HepG2 (cell line): ENCODE results near the gene WRAP73. TPM values are rescaled to one million over a fixed set of nuclear protein-coding genes. Genes with fewer than 3 reads are reported as not detected.

Experiments used
- CREB1 ChIP-seq, 2 experiments: fragments of 450-650 bp in 1 of 2; IDR thresholded peaks; 2 replicates each; pipeline ENCODE4 v1.6.1; 2016 to 2017; ENCODE audit warnings: control low read depth in 1 of 2, mild to moderate bottlenecking in 1 of 2, missing compliant biosample characterization in 1 of 2, missing genetic modification characterization in 1 of 2
- DNMT1 ChIP-seq: sonication (generic); formaldehyde crosslinking; IDR thresholded peaks from 2 replicates; pipeline ENCODE4 v1.5.1; 2020; ENCODE audit warnings: mild to moderate bottlenecking, missing genetic modification reagents
- E2F5 ChIP-seq: sonication (generic); formaldehyde crosslinking; conservative IDR thresholded peaks from 2 replicates; pipeline ENCODE4 v1.4.0; 2020; ENCODE audit warnings: missing genetic modification reagents
- FOXA1 ChIP-seq, 2 experiments: fragments of 450-650 bp in 1 of 2; sonication (generic) in 1 of 2; formaldehyde crosslinking in 1 of 2; IDR thresholded peaks; 2 replicates each; pipeline versions ENCODE4 v1.4.0 to v1.6.1; 2016 to 2020; ENCODE audit warnings: missing genetic modification reagents in 1 of 2
- HES4 ChIP-seq: sonication (generic); formaldehyde crosslinking; IDR thresholded peaks from 2 replicates; pipeline ENCODE4 v1.9.0; 2021; ENCODE audit warnings: mild to moderate bottlenecking, missing genetic modification reagents, borderline replicate concordance
- KDM5A ChIP-seq: fragments of 200-600 bp; sonication (generic); IDR thresholded peaks from 2 replicates; pipeline ENCODE4 v1.7.0; 2018; ENCODE audit warnings: antibody characterized with exemption, mild to moderate bottlenecking, low read length, borderline replicate concordance
- NFIC ChIP-seq: IDR thresholded peaks from 2 replicates; pipeline ENCODE4 v1.6.1; 2012; ENCODE audit warnings: mild to moderate bottlenecking, low read length, inconsistent platforms
- NFYB ChIP-seq: sonication (generic); formaldehyde crosslinking; IDR thresholded peaks from 2 replicates; pipeline ENCODE4 v1.4.0; 2020; ENCODE audit warnings: missing genetic modification reagents
- PHF8 ChIP-seq: sonication (generic); formaldehyde crosslinking; IDR thresholded peaks from 2 replicates; pipeline ENCODE4 v1.5.0; 2020; ENCODE audit warnings: missing genetic modification reagents
- RFXAP ChIP-seq: sonication (generic); formaldehyde crosslinking; IDR thresholded peaks from 2 replicates; pipeline ENCODE4 v1.4.0; 2020; ENCODE audit warnings: missing genetic modification reagents, borderline replicate concordance
- SRY ChIP-seq: sonication (generic); formaldehyde crosslinking; IDR thresholded peaks from 2 replicates; pipeline ENCODE4 v1.8.0; 2022; ENCODE audit warnings: mild to moderate bottlenecking, missing genetic modification reagents
- ZNF235 ChIP-seq: sonication (generic); formaldehyde crosslinking; IDR thresholded peaks from 2 replicates; pipeline ENCODE4 v1.8.1; 2023; ENCODE audit warnings: mild to moderate bottlenecking, missing genetic modification reagents, borderline replicate concordance
- ZNF510 ChIP-seq: sonication (generic); formaldehyde crosslinking; IDR thresholded peaks from 2 replicates; pipeline ENCODE4 v1.4.0; 2020; ENCODE audit warnings: low read depth, mild to moderate bottlenecking, missing genetic modification reagents
- ZNF556 ChIP-seq: sonication (generic); formaldehyde crosslinking; IDR thresholded peaks from 2 replicates; pipeline ENCODE4 v1.4.0; 2020; ENCODE audit warnings: mild to moderate bottlenecking, missing genetic modification reagents, borderline replicate concordance
- ZNF574 ChIP-seq: sonication (generic); formaldehyde crosslinking; IDR thresholded peaks from 2 replicates; pipeline ENCODE4 v1.4.0; 2020; ENCODE audit warnings: missing genetic modification reagents
- ZNF639 ChIP-seq: conservative IDR thresholded peaks from 2 replicates; pipeline ENCODE4 v1.6.1; 2018; ENCODE audit warnings: missing genetic modification reagents
- ZNF687 ChIP-seq: sonication (generic); formaldehyde crosslinking; IDR thresholded peaks from 2 replicates; pipeline ENCODE4 v1.5.1; 2020; ENCODE audit warnings: mild to moderate bottlenecking, missing genetic modification reagents, moderate library complexity
- polyA plus RNA-seq, 8 experiments: library from polyadenylated mRNA; depleted of rRNA in 3 of 8; stranded (reverse) in 7 of 8; unstranded in 1 of 8; fragments of >200 nt; fragmentation: Illumina TruSeq in 4 of 8; extraction: Trizol in 4 of 8; gene quantifications; 2 replicates each; pipeline versions ENCODE4 v1.2.1 to v1.2.3, GENCODE V29; 2011 to 2016; ENCODE audit warnings: low read depth in 4 of 8, missing spikeins in 1 of 8, mixed read lengths in 1 of 8; ENCODE audit not compliant: insufficient read depth in 1 of 8
- total RNA-seq, 5 experiments: library from RNA; depleted of rRNA; stranded (reverse); fragments of >200 nt; fragmentation: Illumina TruSeq; extraction: Trizol; gene quantifications; 2 replicates each; pipeline ENCODE4 v1.2.3, GENCODE V29; 2016; ENCODE audit warnings: low read depth in 1 of 5

The WRAP73 gene
- total and polyA plus RNA-seq, 2 of the 13 experiments (the other 11 are each of a cell fraction or from before 2014, with no cell fraction given), result 18.1 to 40.4 TPM

- TF ChIP-seq PHF8 (CRISPR knock-in tag) (peak; percentile 85), ZNF639 (CRISPR knock-in tag) (peak; percentile 72), CREB1 (IDR thresholded peaks at IDR 0.05) (peak; percentile 85), CREB1 (CRISPR knock-in tag; IDR thresholded peaks at IDR 0.05) (peak; percentile 86), NFYB (CRISPR knock-in tag) (peak; percentile 91), ZNF687 (CRISPR knock-in tag) (peak; percentile 73), ZNF235 (CRISPR knock-in tag) (no peak), FOXA1 (IDR thresholded peaks at IDR 0.05) (peak; percentile 63; the same call in 1 of the 2 replicates), FOXA1 (CRISPR knock-in tag; IDR thresholded peaks at IDR 0.05) (peak; percentile 100), ZNF574 (CRISPR knock-in tag) (peak; percentile 70), KDM5A (peak; percentile 82), RFXAP (CRISPR knock-in tag) (peak; percentile 57; the same call in 1 of the 2 replicates), ZNF510 (CRISPR knock-in tag) (0 out of 2 replicates have a peak, but pooled peaks have one; percentile 4), HES4 (CRISPR knock-in tag) (peak; percentile 48; the same call in 1 of the 2 replicates), E2F5 (peak; percentile 20; the same call in 1 of the 2 replicates), SRY (CRISPR knock-in tag) (0 out of 2 replicates have a peak, but pooled peaks have one; percentile 24), DNMT1 (CRISPR knock-in tag) (0 out of 2 replicates have a peak, but pooled peaks have one; percentile 43), ZNF556 (CRISPR knock-in tag) (0 out of 2 replicates have a peak, but pooled peaks have one; percentile 7), NFIC (no peak)
Observed at GRCh38 chr1:3624200-3625136, 25.4 kb downstream of the WRAP73 start, which contains the start of gene TPRG1L (continued).
